Epithelial cell of prostate (primary cell): ENCODE data around the gene RAB5IF.

Source experiments
- DNase-seq: peaks from one replicate; pipeline ENCODE4 v3.0.0-alpha.2; 2011; ENCODE audit warnings: low read depth, low spot score
- H3K27ac ChIP-seq: fragments of 450-650 bp; 2 replicates; pipeline ENCODE4 v1.5.1; 2017; ENCODE audit warnings: mild to moderate bottlenecking

RAB5IF gene

DNA sequence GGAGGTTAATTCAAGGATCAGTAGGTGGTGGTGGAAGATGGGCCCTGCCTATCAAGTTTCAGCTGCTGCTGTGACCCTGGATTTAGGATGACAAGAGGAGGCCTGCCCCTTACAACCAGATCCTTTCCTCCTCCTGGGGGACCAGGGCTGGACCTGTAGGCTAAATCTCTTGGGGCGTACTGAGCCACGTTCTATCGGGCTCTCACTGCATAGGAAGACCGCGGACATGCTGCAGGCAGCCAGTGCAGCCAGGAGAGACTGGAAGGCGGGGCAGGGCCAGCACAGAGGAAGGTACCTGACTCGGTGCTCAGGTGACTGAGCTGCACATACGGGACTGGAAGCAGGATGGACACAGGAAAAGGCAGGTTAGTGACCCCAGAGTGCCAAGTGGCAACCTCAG, 48.9 kb downstream of the RAB5IF start:
- H3K27ac ChIP-seq: no peak overlapping the region
- no peak for DNase-seq

DNA sequence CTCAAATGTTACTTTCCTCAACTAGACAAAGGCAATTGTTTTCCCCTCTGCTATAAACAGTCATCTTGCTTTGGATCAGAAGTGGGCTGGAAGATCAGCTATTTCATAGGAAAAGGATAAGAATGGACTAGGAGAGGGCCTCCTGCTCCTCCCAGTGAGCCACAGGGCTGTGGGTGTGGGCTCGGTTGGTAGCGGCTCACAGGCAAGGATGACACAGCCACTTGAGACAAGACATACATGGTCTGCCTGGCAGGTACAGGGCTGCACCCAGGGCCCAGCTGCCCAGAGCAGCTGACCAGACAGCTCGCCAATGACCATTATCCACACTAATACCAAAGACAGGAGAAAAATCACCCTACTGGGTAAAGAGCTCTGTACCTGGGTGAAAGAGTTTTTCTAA, 49.4 kb downstream of the RAB5IF start:
- no peak overlapping the region for H3K27ac ChIP-seq
- no peak for DNase-seq

DNA sequence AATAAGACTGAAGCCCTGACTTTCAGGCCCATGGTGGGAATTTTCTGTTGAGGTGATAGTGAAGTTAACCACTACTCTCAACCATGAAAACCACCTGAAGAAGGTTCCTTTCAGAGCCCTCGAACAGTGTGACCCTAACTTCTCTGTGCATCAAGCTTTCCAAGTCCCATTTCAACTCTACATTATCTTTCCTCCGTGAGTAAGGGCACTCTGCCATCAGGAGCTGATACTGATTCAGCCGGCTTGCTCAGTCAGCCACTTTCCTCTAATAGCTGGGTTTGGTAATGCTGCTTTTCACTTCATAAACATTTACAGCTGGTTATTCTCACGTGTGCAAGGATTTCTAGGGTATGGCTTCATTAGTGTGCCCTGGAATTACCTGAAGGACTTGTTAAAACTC, 51.2 kb downstream of the RAB5IF start:
- DNase-seq: no peak
- H3K27ac ChIP-seq: no peak overlapping the region

DNA sequence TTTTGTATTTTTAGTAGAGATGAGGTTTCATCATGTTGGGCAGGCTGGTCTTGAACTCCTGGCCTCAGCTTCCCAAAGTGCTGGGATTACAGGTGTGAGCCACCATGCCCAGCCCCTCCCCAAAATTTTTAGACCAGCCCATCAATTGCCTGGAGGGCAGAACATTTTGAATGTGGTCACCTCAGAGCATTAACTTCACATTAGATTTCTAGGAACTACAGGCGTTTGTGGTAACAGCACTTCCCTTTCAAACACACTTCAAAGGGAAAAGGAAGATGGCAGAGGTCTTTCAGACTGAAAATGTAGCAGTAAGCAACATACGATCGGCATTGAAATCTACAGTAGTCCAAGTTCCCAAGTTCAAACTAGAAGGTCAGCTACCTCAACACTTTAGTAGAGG, 52.7 kb downstream of the RAB5IF start:
- no peak overlapping the region for H3K27ac ChIP-seq

More for the DNA sequence above, 52.7 kb downstream of the RAB5IF start:
- no peak for DNase-seq
